Karpas-422 (cell line): ENCODE measurements around the gene S100G. TPM values are rescaled to one million over a fixed set of nuclear protein-coding genes. Genes with fewer than 3 reads are reported as not detected.
"Not testable (repeated sequence)": the region's sequence is repeated elsewhere in the genome, so short reads cannot be mapped to it uniquely, and the experiment has no call there.

Source experiments
- DNase-seq: peaks from one replicate; pipeline ENCODE4 v3.0.0-alpha.2; 2015
- H2AFZ ChIP-seq: fragments of 200-600 bp; sonication (generic); 2 replicates; pipeline ENCODE4 v1.6.1; 2014; ENCODE audit warnings: antibody characterized with exemption, low read length, mixed read lengths
- H3K27ac ChIP-seq: fragments of 200-600 bp; sonication (generic); 2 replicates; pipeline ENCODE4 v1.5.1; 2014; ENCODE audit warnings: mild to moderate bottlenecking, low read length, moderate library complexity
- H3K27me3 ChIP-seq: fragments of 200-600 bp; sonication (generic); 2 replicates; pipeline ENCODE4 v1.6.1; 2014; ENCODE audit warnings: low read length, mixed read lengths
- H3K36me3 ChIP-seq: fragments of 200-600 bp; sonication (generic); 2 replicates; pipeline ENCODE4 v1.6.1; 2014; ENCODE audit warnings: low read length, mixed read lengths; ENCODE audit not compliant: insufficient read depth
- H3K4me1 ChIP-seq: fragments of 200-600 bp; sonication (generic); 2 replicates; pipeline ENCODE4 v1.6.1; 2014; ENCODE audit warnings: mild to moderate bottlenecking, low read length, mixed read lengths
- H3K4me2 ChIP-seq: fragments of 200-600 bp; sonication (generic); 2 replicates; pipeline ENCODE4 v1.6.1; 2014; ENCODE audit warnings: low read length, low read depth, mild to moderate bottlenecking; ENCODE audit not compliant: poor library complexity, severe bottlenecking
- H3K4me3 ChIP-seq: fragments of 200-600 bp; sonication (generic); 2 replicates; pipeline ENCODE4 v1.5.1; 2014; ENCODE audit warnings: mild to moderate bottlenecking, antibody characterized with exemption, low read length, mixed read lengths
- H3K79me2 ChIP-seq: fragments of 200-600 bp; sonication (generic); 2 replicates; pipeline ENCODE4 v1.6.1; 2014; ENCODE audit warnings: mild to moderate bottlenecking, low read length, mixed read lengths
- H3K9ac ChIP-seq: fragments of 200-600 bp; sonication (generic); 2 replicates; pipeline ENCODE4 v1.6.0; 2014; ENCODE audit warnings: low read length
- H3K9me2 ChIP-seq: fragments of 200-600 bp; sonication (generic), shearing (Covaris generic); replicated peaks from 2 replicates; pipeline ENCODE4 v1.6.0; 2014; ENCODE audit warnings: mild to moderate bottlenecking, low read length, moderate library complexity; ENCODE audit not compliant: insufficient read depth
- H3K9me3 ChIP-seq: fragments of 300-700, 200-600 bp; sonication (generic); 2 replicates; pipeline ENCODE4 v1.6.1; 2014; ENCODE audit warnings: low read length, mixed read lengths
- H4K20me1 ChIP-seq: fragments of 200-600 bp; sonication (generic); 2 replicates; pipeline ENCODE4 v1.6.1; 2014; ENCODE audit warnings: mild to moderate bottlenecking, antibody characterized with exemption, low read length, low read depth; ENCODE audit not compliant: insufficient read depth
- total RNA-seq: library from RNA; depleted of rRNA; stranded (reverse); fragments of >200 nt; shearing (Covaris generic); gene quantifications from 2 replicates; pipeline ENCODE4 v1.2.3, GENCODE V29; 2014; ENCODE audit warnings: low replicate concordance

S100G gene
- total RNA-seq, 1 experiment from 2014 or later, result not detected

GRCh38 chrX:16612257-16612897, 37.6 kb upstream of the S100G start:
- Histone ChIP-seq H3K4me1 (no peaks in the 10 kb centered on the region), H3K4me3 (no peak overlapping the region), H4K20me1 (no peaks in the 10 kb centered on the region), H3K27ac (no peak overlapping the region), H3K9ac (no peak overlapping the region), H2AFZ (no peak overlapping the region), H3K4me2 (no peak overlapping the region), H3K9me3 (no peaks in the 10 kb centered on the region), H3K36me3 (no peaks in the 10 kb centered on the region), H3K79me2 (no peaks in the 10 kb centered on the region), H3K27me3 (no peaks in the 10 kb centered on the region), H3K9me2 (no peaks in the 10 kb centered on the region)
- no peak for DNase-seq

- Histone ChIP-seq H2AFZ (no peak overlapping the region), H3K79me2 (no peaks in the 10 kb centered on the region), H3K4me1 (no peaks in the 10 kb centered on the region), H3K4me2 (no peak overlapping the region), H3K36me3 (no peaks in the 10 kb centered on the region), H3K4me3 (no peak overlapping the region), H3K9me2 (no peaks in the 10 kb centered on the region), H3K9me3 (no peaks in the 10 kb centered on the region), H4K20me1 (no peaks in the 10 kb centered on the region), H3K27ac (no peak overlapping the region), H3K9ac (no peak overlapping the region), H3K27me3 (no peaks in the 10 kb centered on the region)
- no peak for DNase-seq
Measured at GRCh38 chrX:16617382-16617781, 32.6 kb upstream of the S100G start.

GRCh38 chrX:16618422-16618821, 31.5 kb upstream of the S100G start:
- no peak overlapping the region for H3K27ac ChIP-seq

GRCh38 chrX:16619024-16619423, 30.9 kb upstream of the S100G start:
- no peak overlapping the region for H2AFZ ChIP-seq
- no peak overlapping the region for H3K4me2 ChIP-seq
- H3K9me2 ChIP-seq, result no peaks in the 10 kb centered on the region
- H4K20me1 ChIP-seq, result no peaks in the 10 kb centered on the region
- H3K9ac ChIP-seq, result no peak overlapping the region
- DNase-seq, result no peak
- H3K27ac ChIP-seq, result no peak overlapping the region
- no peaks in the 10 kb centered on the region for H3K79me2 ChIP-seq
- H3K36me3 ChIP-seq, result no peaks in the 10 kb centered on the region
- no peak overlapping the region for H3K4me3 ChIP-seq
- H3K9me3 ChIP-seq, result no peaks in the 10 kb centered on the region
- H3K4me1 ChIP-seq, result no peaks in the 10 kb centered on the region
- no peaks in the 10 kb centered on the region for H3K27me3 ChIP-seq

More at GRCh38 chrX:16618422-16618821, 31.5 kb upstream of the S100G start:
- no peak overlapping the region for H3K9ac ChIP-seq
- H3K27me3 ChIP-seq, result no peaks in the 10 kb centered on the region
- H4K20me1 ChIP-seq, result no peaks in the 10 kb centered on the region
- H3K36me3 ChIP-seq, result no peaks in the 10 kb centered on the region
- H3K79me2 ChIP-seq, result no peaks in the 10 kb centered on the region
- H3K4me3 ChIP-seq, result no peak overlapping the region
- no peaks in the 10 kb centered on the region for H3K9me2 ChIP-seq
- no peak overlapping the region for H2AFZ ChIP-seq
- no peaks in the 10 kb centered on the region for H3K4me1 ChIP-seq
- H3K4me2 ChIP-seq, result no peak overlapping the region
- H3K9me3 ChIP-seq, result no peaks in the 10 kb centered on the region
- no peak for DNase-seq

- not testable (repeated sequence) for H3K9ac ChIP-seq
Measured at GRCh38 chrX:16628511-16628910, 21.4 kb upstream of the S100G start.

GRCh38 chrX:16628946-16629595, 20.9 kb upstream of the S100G start:
- H3K79me2 ChIP-seq, result no peaks in the 10 kb centered on the region
- H3K4me2 ChIP-seq, result no peak overlapping the region
- H3K4me3 ChIP-seq, result no peak overlapping the region
- H3K27ac ChIP-seq, result no peak overlapping the region
- no peaks in the 10 kb centered on the region for H3K27me3 ChIP-seq
- no peak overlapping the region for H3K9ac ChIP-seq
- DNase-seq, result no peak
- H3K36me3 ChIP-seq, result no peaks in the 10 kb centered on the region
- H2AFZ ChIP-seq, result no peak overlapping the region
- H3K4me1 ChIP-seq, result no peaks in the 10 kb centered on the region
- no peaks in the 10 kb centered on the region for H3K9me3 ChIP-seq
- H3K9me2 ChIP-seq, result no peaks in the 10 kb centered on the region
- H4K20me1 ChIP-seq, result no peaks in the 10 kb centered on the region

More at GRCh38 chrX:16628511-16628910, 21.4 kb upstream of the S100G start:
- not testable (repeated sequence) for H3K9me2 ChIP-seq, DNase-seq, H3K4me2 ChIP-seq, H3K4me1 ChIP-seq, H3K36me3 ChIP-seq, H3K27ac ChIP-seq, H3K79me2 ChIP-seq, H2AFZ ChIP-seq, H4K20me1 ChIP-seq, H3K9me3 ChIP-seq, H3K27me3 ChIP-seq, H3K4me3 ChIP-seq

GRCh38 chrX:16629909-16630308, 20.0 kb upstream of the S100G start:
- H3K9ac ChIP-seq, result no peak overlapping the region
- no peak overlapping the region for H3K4me3 ChIP-seq
- H3K4me2 ChIP-seq, result no peak overlapping the region
- no peak for DNase-seq
- H3K27me3 ChIP-seq, result no peaks in the 10 kb centered on the region
- no peak overlapping the region for H2AFZ ChIP-seq
- H3K36me3 ChIP-seq, result no peaks in the 10 kb centered on the region
- no peaks in the 10 kb centered on the region for H3K79me2 ChIP-seq
- H3K9me3 ChIP-seq, result no peaks in the 10 kb centered on the region
- no peak overlapping the region for H3K27ac ChIP-seq
- no peaks in the 10 kb centered on the region for H4K20me1 ChIP-seq
- no peaks in the 10 kb centered on the region for H3K9me2 ChIP-seq
- H3K4me1 ChIP-seq, result no peaks in the 10 kb centered on the region

GRCh38 chrX:16633754-16634153, 16.2 kb upstream of the S100G start:
- Histone ChIP-seq H3K4me3 (no peak overlapping the region), H4K20me1 (no peaks in the 10 kb centered on the region), H3K27ac (no peak overlapping the region), H3K4me2 (no peak overlapping the region), H3K36me3 (no peaks in the 10 kb centered on the region), H3K9ac (no peak overlapping the region), H3K27me3 (no peaks in the 10 kb centered on the region), H2AFZ (no peak overlapping the region), H3K79me2 (no peaks in the 10 kb centered on the region), H3K9me3 (no peaks in the 10 kb centered on the region), H3K4me1 (no peaks in the 10 kb centered on the region), H3K9me2 (no peaks in the 10 kb centered on the region)
- DNase-seq, result no peak
